VCaP (cell line): ENCODE results near the gene GIMAP1.

ENCODE experiments used
- H3K27ac ChIP-seq: fragments of 450-650 bp; 2 replicates; pipeline ENCODE4 v1.5.1; 2017
- CTCF ChIP-seq: fragments of 450-650 bp; conservative IDR thresholded peaks from 2 replicates; pipeline ENCODE4 v1.5.1; 2017; ENCODE audit warnings: mild to moderate bottlenecking, moderate library complexity

GIMAP1 gene

DNA sequence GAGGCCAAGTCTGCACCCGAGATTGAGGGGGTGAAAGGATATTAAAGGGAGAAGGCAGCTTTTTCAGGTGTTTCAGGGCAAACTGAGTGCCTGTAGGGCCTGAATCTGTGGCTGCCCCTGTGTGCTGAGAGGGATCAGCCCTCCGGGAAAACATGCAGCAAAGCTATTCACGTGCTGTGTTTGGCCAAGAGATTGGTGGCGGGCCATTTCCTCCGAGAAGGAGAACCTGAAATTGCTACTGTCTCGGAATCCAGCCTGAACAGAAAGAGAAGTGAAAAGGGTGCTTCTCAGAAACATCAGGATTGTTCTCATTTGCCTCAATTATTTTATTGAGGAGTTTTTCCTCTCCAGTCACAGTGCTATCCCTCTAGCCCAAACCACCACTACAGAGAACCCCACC lies 36.8 kb downstream of the GIMAP1 start:
- no peak for TF ChIP-seq CTCF
- H3K27ac ChIP-seq: no peak overlapping the region

DNA sequence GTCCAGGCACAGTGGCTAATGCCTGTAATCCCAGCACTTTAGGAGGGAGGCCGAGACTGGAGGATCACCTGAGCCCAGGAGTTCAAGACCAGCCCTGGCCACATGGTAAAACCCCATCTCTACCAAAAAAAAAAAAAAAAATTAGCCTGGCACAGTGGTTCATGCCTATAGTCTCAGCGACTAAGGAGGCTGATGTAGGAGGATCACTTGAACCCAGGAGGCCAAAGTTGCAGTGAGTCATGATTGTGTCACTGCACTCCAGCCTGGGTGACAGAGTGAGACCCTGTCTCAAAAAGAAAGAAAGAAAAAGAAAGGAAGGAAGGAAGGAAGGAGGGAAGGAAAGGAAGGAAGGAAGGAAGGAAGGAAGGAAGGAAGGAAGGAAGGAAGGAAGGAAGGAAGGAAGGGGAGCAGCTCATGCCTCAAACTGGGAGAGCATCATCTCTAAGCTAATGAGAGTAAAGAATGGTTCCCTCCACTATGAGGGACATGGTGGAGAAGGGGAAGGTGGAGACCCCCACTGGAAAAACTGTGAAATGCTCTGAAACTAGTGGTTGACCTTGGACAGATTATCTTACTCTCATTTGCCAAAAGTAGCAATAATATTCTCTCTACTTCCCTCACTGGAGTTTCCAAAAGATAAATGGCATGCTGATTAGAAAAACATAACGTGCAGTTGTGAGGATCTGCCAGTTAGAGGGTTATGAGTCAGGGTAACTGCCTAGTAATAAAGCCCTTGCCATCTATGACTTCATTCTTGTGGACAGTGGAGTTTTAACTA lies 37.6 kb downstream of the GIMAP1 start:
- peak; percentile 12; the same call in 1 of the 2 replicates for TF ChIP-seq CTCF
- H3K27ac ChIP-seq: no peak overlapping the region

GRCh38 chr7:150754951-150755350 lies 38.5 kb downstream of the GIMAP1 start:
- no peak overlapping the region for H3K27ac ChIP-seq
- TF ChIP-seq CTCF: no peak

- TF ChIP-seq CTCF: no peak
- H3K27ac ChIP-seq: no peak overlapping the region
Measured at GRCh38 chr7:150755473-150756099, 39.2 kb downstream of the GIMAP1 start.

DNA sequence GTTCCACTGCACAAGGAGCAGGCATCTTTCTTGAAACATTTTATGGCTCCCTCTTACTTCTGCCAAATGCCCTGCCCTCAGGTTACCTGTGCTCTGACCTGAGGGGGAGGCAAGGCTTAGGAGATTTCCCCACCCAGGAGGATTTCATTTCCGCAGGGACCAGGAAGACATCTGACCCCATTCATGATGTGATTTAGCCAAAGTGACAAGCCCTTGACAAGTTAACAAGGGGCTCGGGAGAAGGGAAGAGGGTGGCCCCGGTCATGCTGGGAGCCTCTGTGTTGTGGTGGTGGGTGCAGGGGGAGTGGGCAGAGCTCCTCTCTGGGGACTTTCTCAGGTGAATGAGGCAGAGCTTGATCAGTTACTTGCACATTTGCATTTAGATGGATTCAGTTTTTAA lies 39.8 kb downstream of the GIMAP1 start:
- H3K27ac ChIP-seq: no peak overlapping the region
- TF ChIP-seq CTCF: no peak

DNA sequence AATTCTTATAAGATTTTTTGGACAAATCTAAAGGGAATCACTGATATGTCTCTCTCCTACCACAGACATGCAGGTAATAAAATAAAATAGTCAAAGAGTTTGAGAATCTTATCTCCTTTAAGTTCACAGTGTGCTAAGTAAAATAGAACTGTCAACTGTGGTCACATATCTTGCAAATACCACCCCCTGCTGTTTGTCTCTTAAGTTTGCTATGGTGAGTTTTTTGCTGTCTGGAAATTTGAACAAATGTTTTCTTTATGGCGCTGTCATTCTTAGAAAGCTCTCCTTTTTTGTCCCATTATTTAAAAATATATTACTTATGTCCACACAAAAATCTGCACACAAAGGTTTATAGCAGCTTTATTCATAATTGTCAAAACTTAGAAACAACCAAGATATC lies 40.4 kb downstream of the GIMAP1 start:
- TF ChIP-seq CTCF: peak; percentile 70
- no peak overlapping the region for H3K27ac ChIP-seq

DNA sequence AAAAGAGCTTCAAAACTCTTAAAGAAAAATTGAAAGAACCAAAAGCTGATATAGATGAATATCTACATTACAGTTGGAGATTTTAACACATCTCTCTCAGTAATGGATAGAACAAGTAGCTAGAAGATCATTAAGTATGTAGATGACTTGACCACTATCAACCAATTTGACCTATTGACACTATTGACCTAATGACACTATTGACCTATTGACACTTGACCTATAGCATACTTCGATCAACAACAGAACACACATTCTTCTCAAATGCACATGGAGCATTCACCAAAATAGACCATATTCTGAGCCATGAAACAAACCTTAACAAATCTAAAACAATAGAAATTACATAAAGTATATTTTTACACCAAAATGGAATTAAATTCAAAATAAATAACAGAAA lies 43.1 kb downstream of the GIMAP1 start:
- no peak for TF ChIP-seq CTCF
- H3K27ac ChIP-seq: no peak overlapping the region
